Astrocyte (in vitro differentiated cells and primary cell): Measurements from ENCODE around the gene USP6NL. TPM values are rescaled to one million over a fixed set of nuclear protein-coding genes. Genes with fewer than 3 reads are reported as not detected.

Source experiments
- DNase-seq: peaks from one replicate; pipeline ENCODE4 v3.0.0-alpha.2; 2010; ENCODE audit warnings: low read depth
- FAIRE-seq: peaks from 2 replicates; lab custom pipeline; 2011; peaks lifted over from hg19 to GRCh38; lab: Jason Lieb, UNC
- H2AFZ ChIP-seq: 2 replicates; pipeline ENCODE4 v1.6.0; 2012; ENCODE audit warnings: low read depth, low read length, inconsistent platforms
- H3K27ac ChIP-seq: 2 replicates; pipeline ENCODE4 v1.5.1; 2011; ENCODE audit warnings: low read depth, low read length, inconsistent platforms
- H3K27me3 ChIP-seq: 2 replicates; pipeline ENCODE4 v1.6.0; 2011; ENCODE audit warnings: low read length, inconsistent platforms; ENCODE audit not compliant: insufficient read depth
- H3K36me3 ChIP-seq: 2 replicates; pipeline ENCODE4 v1.5.1; 2011; ENCODE audit warnings: low read length, inconsistent platforms; ENCODE audit not compliant: insufficient read depth
- H3K4me1 ChIP-seq: 2 replicates; pipeline ENCODE4 v1.5.1; 2011; ENCODE audit warnings: low read length, inconsistent platforms; ENCODE audit not compliant: insufficient read depth
- H3K4me2 ChIP-seq: 2 replicates; pipeline ENCODE4 v1.6.0; 2012; ENCODE audit warnings: low read length, inconsistent platforms
- H3K4me3 ChIP-seq: 2 replicates; pipeline ENCODE4 v1.5.1; 2011; ENCODE audit warnings: low read depth, mild to moderate bottlenecking, low read length, inconsistent platforms; ENCODE audit not compliant: insufficient read depth
- H3K79me2 ChIP-seq: 2 replicates; pipeline ENCODE4 v1.6.0; 2012; ENCODE audit warnings: mild to moderate bottlenecking, low read length, inconsistent platforms; ENCODE audit not compliant: insufficient read depth
- H3K9ac ChIP-seq: 2 replicates; pipeline ENCODE4 v1.6.0; 2012; ENCODE audit warnings: mild to moderate bottlenecking, low read length, inconsistent platforms
- H3K9me3 ChIP-seq: 2 replicates; pipeline ENCODE4 v1.5.1; 2012; ENCODE audit warnings: low read depth, mild to moderate bottlenecking, low read length, inconsistent platforms; ENCODE audit not compliant: insufficient read depth
- H4K20me1 ChIP-seq: 2 replicates; pipeline ENCODE4 v1.6.0; 2012; ENCODE audit warnings: low read length, inconsistent platforms; ENCODE audit not compliant: insufficient read depth
- H3K27ac Mint-ChIP-seq: one replicate; pipeline ENCODE4 v1.8.0; 2021; ENCODE audit warnings: mild to moderate bottlenecking, mixed read lengths; ENCODE audit not compliant: unreplicated experiment
- H3K27me3 Mint-ChIP-seq: one replicate; pipeline ENCODE4 v1.8.0; 2021; ENCODE audit warnings: low read depth, mixed read lengths; ENCODE audit not compliant: unreplicated experiment
- H3K36me3 Mint-ChIP-seq: one replicate; pipeline ENCODE4 v1.8.0; 2021; ENCODE audit warnings: low read depth, mixed read lengths; ENCODE audit not compliant: unreplicated experiment
- H3K4me1 Mint-ChIP-seq: one replicate; pipeline ENCODE4 v1.8.0; 2021; ENCODE audit warnings: low read depth, mixed read lengths; ENCODE audit not compliant: unreplicated experiment
- H3K4me3 Mint-ChIP-seq: one replicate; pipeline ENCODE4 v1.8.0; 2021; ENCODE audit warnings: mild to moderate bottlenecking, moderate library complexity, mixed read lengths; ENCODE audit not compliant: unreplicated experiment
- H3K9me3 Mint-ChIP-seq: one replicate; pipeline ENCODE4 v1.8.0; 2021; ENCODE audit warnings: mild to moderate bottlenecking, mixed read lengths; ENCODE audit not compliant: unreplicated experiment
- EZH2 ChIP-seq: IDR thresholded peaks from 2 replicates; pipeline ENCODE4 v1.6.1; 2012; ENCODE audit warnings: mild to moderate bottlenecking, low read length, inconsistent platforms; ENCODE audit not compliant: insufficient read depth
- total RNA-seq: library from RNA; stranded (reverse); gene quantifications from 2 replicates; pipeline ENCODE4 v1.2.1, GENCODE V29; 2021
- TF ChIP-seq, protein P1 (sequence below): IDR thresholded peaks from 2 replicates; pipeline ENCODE4 v1.5.1; 2011; ENCODE audit warnings: low read depth, mild to moderate bottlenecking, inconsistent platforms, low read length, moderate library complexity; ENCODE audit not compliant: insufficient read depth

The USP6NL gene
- total RNA-seq, 1 donor from 2014 or later, result 16.6 TPM

DNA sequence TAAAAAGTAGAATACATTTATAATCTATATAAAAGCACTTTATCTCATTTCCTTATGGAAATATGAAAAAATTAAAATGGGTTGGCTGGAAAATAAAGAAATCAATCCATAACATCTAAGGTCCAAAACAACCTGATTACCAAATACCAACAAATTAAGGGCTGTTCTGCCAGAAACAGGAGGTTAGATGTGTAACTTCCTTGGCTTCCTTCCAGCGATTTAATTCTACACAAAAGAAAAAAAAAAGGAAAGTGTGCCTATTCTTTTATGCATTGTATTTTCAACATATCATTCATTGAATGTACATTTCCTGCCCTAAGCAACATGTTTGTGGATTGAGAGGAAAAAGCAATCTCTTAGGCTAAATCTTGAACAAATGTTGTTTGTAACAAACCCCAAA is 36.2 kb upstream of the USP6NL start:
- no peak overlapping the region for H3K4me3 ChIP-seq
- Mint-ChIP-seq H3K36me3 (no peaks in the 10 kb centered on the region), H3K9me3 (peaks cover 6% of the 10 kb centered on the region), H3K27ac (no peak overlapping the region), H3K4me3 (no peak overlapping the region), H3K27me3 (peaks cover 3% of the 10 kb centered on the region), H3K4me1 (peaks cover 5% of the 10 kb centered on the region)
- H3K36me3 ChIP-seq, result no peaks in the 10 kb centered on the region
- H3K9ac ChIP-seq, result no peak overlapping the region
- no peaks in the 10 kb centered on the region for H3K27me3 ChIP-seq
- FAIRE-seq (no peak), DNase-seq (no peak)
- H3K79me2 ChIP-seq, result no peaks in the 10 kb centered on the region
- no peak overlapping the region for H3K27ac ChIP-seq
- peaks cover 6% of the 10 kb centered on the region for H3K4me1 ChIP-seq
- no peak overlapping the region for H2AFZ ChIP-seq
- TF ChIP-seq EZH2, result no peak
- TF ChIP-seq, protein P1, sequence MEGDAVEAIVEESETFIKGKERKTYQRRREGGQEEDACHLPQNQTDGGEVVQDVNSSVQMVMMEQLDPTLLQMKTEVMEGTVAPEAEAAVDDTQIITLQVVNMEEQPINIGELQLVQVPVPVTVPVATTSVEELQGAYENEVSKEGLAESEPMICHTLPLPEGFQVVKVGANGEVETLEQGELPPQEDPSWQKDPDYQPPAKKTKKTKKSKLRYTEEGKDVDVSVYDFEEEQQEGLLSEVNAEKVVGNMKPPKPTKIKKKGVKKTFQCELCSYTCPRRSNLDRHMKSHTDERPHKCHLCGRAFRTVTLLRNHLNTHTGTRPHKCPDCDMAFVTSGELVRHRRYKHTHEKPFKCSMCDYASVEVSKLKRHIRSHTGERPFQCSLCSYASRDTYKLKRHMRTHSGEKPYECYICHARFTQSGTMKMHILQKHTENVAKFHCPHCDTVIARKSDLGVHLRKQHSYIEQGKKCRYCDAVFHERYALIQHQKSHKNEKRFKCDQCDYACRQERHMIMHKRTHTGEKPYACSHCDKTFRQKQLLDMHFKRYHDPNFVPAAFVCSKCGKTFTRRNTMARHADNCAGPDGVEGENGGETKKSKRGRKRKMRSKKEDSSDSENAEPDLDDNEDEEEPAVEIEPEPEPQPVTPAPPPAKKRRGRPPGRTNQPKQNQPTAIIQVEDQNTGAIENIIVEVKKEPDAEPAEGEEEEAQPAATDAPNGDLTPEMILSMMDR, result no peak
- H4K20me1 ChIP-seq, result no peaks in the 10 kb centered on the region
- no peak overlapping the region for H3K4me2 ChIP-seq
- no peaks in the 10 kb centered on the region for H3K9me3 ChIP-seq

DNA sequence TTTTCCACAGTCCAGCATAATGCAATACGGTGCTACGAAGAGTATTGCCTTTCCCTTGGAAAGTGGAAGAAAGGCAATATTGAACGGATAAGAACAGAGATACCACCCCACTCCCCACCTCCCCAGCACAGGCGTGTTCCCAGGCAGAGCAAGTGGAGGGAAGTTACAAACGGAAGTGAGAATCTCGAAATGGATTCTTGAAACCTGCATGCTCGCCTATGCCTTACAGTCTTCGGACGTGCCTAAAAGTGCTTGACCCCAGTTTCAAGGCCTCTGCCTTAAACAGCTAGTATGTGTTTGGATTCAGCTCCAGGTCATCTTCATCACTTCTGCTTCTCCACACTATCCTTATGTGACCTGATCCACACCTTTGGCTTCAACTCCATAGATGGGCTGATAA is 35.0 kb upstream of the USP6NL start:
- Histone ChIP-seq H3K4me1 (peaks cover 6% of the 10 kb centered on the region), H3K9me3 (no peaks in the 10 kb centered on the region), H4K20me1 (no peaks in the 10 kb centered on the region), H3K36me3 (no peaks in the 10 kb centered on the region), H3K27me3 (no peaks in the 10 kb centered on the region), H2AFZ (no peak overlapping the region), H3K9ac (no peak overlapping the region), H3K79me2 (no peaks in the 10 kb centered on the region), H3K27ac (no peak overlapping the region), H3K4me3 (no peak overlapping the region), H3K4me2 (no peak overlapping the region)
- no peaks in the 10 kb centered on the region for H3K36me3 Mint-ChIP-seq
- DNase-seq (no peak), FAIRE-seq (no peak)
- no peak overlapping the region for H3K27ac Mint-ChIP-seq
- TF ChIP-seq EZH2, result no peak
- TF ChIP-seq, protein P1, result no peak
- H3K4me3 Mint-ChIP-seq, result no peak overlapping the region
- H3K9me3 Mint-ChIP-seq, result peaks cover 6% of the 10 kb centered on the region
- H3K4me1 Mint-ChIP-seq, result peaks cover 5% of the 10 kb centered on the region
- H3K27me3 Mint-ChIP-seq, result peaks cover 9% of the 10 kb centered on the region

DNA sequence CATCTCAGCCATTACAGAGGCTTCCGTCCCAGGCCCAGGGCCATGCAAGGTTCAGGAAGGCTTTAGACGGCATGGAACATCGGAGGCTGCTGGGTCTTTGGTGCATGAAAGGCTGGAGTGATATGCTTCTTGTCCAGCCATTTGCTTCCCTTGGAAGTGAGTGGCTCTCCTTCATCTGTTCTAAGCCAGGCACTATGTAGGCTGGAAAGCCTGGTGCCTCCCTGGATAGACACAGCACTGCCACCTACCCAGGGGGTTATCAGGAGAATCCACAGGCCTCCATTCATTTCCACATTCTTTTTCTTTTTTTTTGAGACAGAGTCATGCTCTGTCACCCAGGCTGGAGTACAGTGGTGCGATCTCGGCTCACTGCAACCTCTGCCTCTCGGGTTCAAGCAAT is 31.6 kb upstream of the USP6NL start:
- Histone ChIP-seq H3K27me3 (no peaks in the 10 kb centered on the region), H3K4me3 (no peak overlapping the region), H3K9me3 (no peaks in the 10 kb centered on the region), H3K36me3 (no peaks in the 10 kb centered on the region), H3K4me1 (no peaks in the 10 kb centered on the region), H3K4me2 (no peak overlapping the region), H3K79me2 (no peaks in the 10 kb centered on the region), H3K27ac (no peak overlapping the region), H2AFZ (no peak overlapping the region), H4K20me1 (no peaks in the 10 kb centered on the region), H3K9ac (no peak overlapping the region)
- Mint-ChIP-seq H3K27ac (no peak overlapping the region), H3K4me1 (no peaks in the 10 kb centered on the region), H3K9me3 (no peaks in the 10 kb centered on the region), H3K36me3 (no peaks in the 10 kb centered on the region), H3K4me3 (no peak overlapping the region), H3K27me3 (peaks cover 13% of the 10 kb centered on the region)
- no peak for DNase-seq
- TF ChIP-seq, protein P1, result no peak
- TF ChIP-seq EZH2, result no peak
- no peak for FAIRE-seq
